Activated T-cell treated with anti-CD3 and anti-CD28 coated beads, Interleukin-2, amount 50 U/mL, for 4 hours (primary cell): ENCODE data around the gene SRSF4. TPM values are rescaled to one million over a fixed set of nuclear protein-coding genes. Genes with fewer than 3 reads are reported as not detected.
"Not testable (repeated sequence)": the region's sequence is repeated elsewhere in the genome, so short reads cannot be mapped to it uniquely, and the experiment has no call there.

Experiments used
- ATAC-seq, 2 donors: fragments of 200-7000 bp; cut with Tn5 transposase; one replicate each; pipeline ENCODE4 v1.10.0; 2021
- DNase-seq: peaks from one replicate; pipeline ENCODE4 v3.0.0-alpha.2; 2020
- H3K27me3 Mint-ChIP-seq: one replicate; pipeline ENCODE4 v1.8.0; 2021; ENCODE audit warnings: low read depth, mixed read lengths
- H3K36me3 Mint-ChIP-seq: one replicate; pipeline ENCODE4 v1.8.0; 2022; ENCODE audit warnings: mixed read lengths; ENCODE audit not compliant: insufficient read depth
- H3K4me1 Mint-ChIP-seq: one replicate; pipeline ENCODE4 v1.8.0; 2021; ENCODE audit warnings: low read depth, mixed read lengths
- H3K4me3 Mint-ChIP-seq: one replicate; pipeline ENCODE4 v1.8.0; 2021; ENCODE audit warnings: mild to moderate bottlenecking, moderate library complexity, mixed read lengths
- H3K9me3 Mint-ChIP-seq: one replicate; pipeline ENCODE4 v1.8.0; 2021; ENCODE audit warnings: mixed read lengths
- total RNA-seq, 3 donors: library from RNA; stranded (reverse); gene quantifications; one replicate each; pipeline ENCODE4 v1.2.1, GENCODE V29; 2021

SRSF4 gene
- total RNA-seq, 3 donors from 2014 or later, result 104 to 109 (median 106) TPM

DNA sequence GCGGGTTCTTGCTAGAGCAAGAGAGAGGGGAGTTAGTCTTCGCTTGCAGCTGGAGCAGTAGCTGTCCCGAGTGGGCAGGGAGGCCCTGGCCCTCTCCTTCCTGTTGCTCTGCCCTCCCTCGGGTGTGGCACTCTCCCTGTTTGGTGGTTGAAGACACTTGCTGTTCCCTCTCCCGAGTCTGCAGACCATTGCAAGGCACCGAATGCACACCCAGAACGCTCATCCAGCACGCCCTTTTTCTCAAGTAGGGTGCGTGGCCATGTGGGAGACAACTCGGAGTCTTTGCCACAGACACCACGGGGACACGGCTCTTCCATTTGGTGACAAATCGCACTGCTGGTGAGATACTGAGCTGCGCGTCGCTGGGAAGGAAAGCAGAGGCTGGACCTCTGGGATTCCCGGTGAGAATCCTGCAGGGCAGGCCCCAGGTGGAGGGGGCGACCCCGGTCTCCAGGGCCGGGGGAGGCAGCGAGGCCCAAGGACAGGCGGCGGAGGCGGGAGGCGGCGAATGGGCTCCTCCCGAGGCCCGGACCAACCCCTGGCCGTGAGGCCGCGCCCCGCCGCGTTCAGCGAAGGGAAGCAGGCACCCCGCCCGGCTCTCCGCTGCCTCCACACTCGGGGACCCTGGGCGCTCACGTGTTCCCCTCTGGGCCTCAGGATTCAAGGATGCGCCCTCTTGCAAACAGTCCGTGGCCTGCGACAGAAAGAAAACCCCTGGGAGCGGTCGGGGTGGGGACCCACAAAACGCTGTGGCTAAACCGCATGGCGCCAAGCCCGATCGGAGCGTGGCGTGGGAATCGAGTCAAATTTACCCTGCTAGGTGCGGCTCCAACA lies 47.6 kb downstream of the SRSF4 start:
- Mint-ChIP-seq H3K36me3 (no peaks in the 10 kb centered on the region), H3K4me3 (no peak overlapping the region), H3K4me1 (no peaks in the 10 kb centered on the region), H3K9me3 (no peaks in the 10 kb centered on the region), H3K27me3 (peaks cover 12% of the 10 kb centered on the region)
- ATAC-seq (peak; percentile 38 to 69), DNase-seq (no peak)

DNA sequence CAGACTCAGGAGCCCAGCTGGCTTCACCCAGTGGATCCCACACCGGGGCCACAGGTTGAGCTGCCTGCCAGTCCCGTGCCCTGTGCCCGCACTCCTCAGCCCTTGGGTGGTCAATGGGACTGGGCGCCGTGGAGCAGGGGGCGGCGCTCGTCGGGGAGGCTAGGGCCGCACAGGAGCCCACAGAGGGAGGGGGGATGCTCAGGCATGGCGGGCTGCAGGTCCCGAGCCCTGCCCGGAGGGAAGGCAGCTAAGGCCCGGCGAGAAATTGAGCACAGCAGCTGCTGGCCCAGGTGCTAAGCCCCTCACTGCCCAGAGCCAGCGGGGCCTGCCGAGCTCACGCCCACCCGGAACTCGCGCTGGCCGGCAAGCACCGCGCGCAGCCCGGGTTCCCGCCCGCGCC lies 50.6 kb downstream of the SRSF4 start:
- not testable (repeated sequence) for DNase-seq, H3K4me1 Mint-ChIP-seq, ATAC-seq, H3K4me3 Mint-ChIP-seq, H3K9me3 Mint-ChIP-seq, H3K36me3 Mint-ChIP-seq
- peaks cover 14% of the 10 kb centered on the region for H3K27me3 Mint-ChIP-seq

DNA sequence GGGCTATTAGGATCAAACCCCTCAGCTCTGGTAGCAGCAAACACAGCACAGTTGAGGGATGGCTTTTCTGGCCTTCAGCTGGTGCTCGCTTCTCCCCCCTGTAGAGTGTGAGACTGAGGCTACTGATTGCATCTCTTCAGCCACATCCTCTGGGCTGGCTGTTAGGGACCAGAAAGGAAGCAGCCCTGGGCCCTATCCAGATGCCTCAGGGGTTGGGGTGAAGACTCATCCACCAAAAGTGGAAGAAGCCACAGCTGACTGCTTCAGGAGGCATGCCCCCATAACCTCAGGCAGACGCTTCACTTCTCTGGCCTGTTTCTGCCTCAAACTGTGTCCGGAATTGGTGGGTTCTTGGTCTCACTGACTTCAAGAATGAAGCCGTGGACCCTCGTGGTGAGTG lies 51.8 kb downstream of the SRSF4 start:
- H3K9me3 Mint-ChIP-seq, result no peaks in the 10 kb centered on the region
- H3K27me3 Mint-ChIP-seq, result peaks cover 21% of the 10 kb centered on the region
- H3K36me3 Mint-ChIP-seq, result no peaks in the 10 kb centered on the region
- peaks cover 2% of the 10 kb centered on the region for H3K4me1 Mint-ChIP-seq
- ATAC-seq (no peak), DNase-seq (no peak)
- no peak overlapping the region for H3K4me3 Mint-ChIP-seq

DNA sequence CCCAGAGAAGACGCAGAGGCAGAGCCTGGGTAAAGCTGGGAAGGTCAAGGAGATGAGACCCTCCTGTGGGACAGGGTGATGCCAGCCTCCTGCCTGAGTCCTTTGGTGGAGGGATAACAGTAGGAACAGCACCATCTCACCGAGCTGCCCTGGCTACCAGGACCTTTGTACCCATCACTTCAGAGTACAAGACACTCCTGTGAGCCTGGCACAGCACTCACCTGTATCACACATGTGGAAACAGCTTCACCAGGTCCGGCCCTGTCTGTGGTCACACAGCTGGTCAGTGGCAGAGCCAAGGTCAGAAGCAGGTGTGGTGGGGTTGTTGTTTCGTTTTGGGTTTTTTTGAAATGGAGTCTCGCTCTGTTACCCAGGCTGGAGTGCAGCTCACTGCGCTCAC lies 53.0 kb downstream of the SRSF4 start:
- Mint-ChIP-seq H3K9me3 (no peaks in the 10 kb centered on the region), H3K27me3 (peaks cover 18% of the 10 kb centered on the region), H3K4me1 (peaks cover 2% of the 10 kb centered on the region), H3K36me3 (no peaks in the 10 kb centered on the region), H3K4me3 (no peak overlapping the region)
- ATAC-seq, result no peak
- DNase-seq, result no peak

DNA sequence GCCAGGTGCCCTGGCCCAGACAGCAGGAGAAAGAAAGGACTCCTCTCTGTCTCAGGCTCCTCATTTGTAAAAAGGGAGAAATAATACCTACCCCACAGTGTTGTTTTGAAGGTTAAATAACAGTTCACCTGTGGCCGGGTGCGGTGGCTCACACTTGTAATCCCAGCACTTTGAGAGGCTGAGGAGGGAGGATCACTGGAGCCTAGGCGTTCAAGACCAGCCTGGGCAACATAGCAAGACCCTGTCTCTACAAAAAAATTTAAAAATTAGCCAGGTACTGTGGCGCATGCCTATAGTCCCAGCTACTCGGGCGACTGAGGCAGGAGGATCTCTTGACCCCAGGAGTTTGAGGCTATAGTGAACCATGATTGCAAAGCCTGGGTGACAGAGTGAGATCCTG lies 55.5 kb downstream of the SRSF4 start:
- no peaks in the 10 kb centered on the region for H3K36me3 Mint-ChIP-seq
- peaks cover 17% of the 10 kb centered on the region for H3K27me3 Mint-ChIP-seq
- no peaks in the 10 kb centered on the region for H3K9me3 Mint-ChIP-seq
- H3K4me1 Mint-ChIP-seq, result peaks cover 5% of the 10 kb centered on the region
- peak overlapping the region; percentile 79 for H3K4me3 Mint-ChIP-seq
- ATAC-seq, result no peak
- DNase-seq, result no peak

DNA sequence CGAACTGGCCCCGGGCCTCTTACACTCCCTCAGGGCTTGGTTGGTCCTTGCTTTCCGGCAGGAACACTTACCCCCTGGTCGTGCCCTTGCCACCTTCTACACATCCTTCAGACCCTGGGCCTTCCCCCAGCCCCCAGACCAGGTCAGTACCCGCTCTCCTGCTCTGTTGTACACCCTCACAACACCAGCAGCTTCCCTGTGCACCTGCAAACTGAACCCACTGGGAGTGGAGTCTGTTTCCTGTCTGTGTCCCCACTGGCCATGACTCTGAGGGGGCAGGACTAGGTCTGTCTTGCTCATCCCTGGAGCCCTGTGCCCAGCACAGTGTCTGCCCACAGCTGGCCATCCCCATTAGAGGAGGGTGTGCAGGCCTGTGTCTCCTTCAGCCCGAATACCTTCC lies 55.9 kb downstream of the SRSF4 start:
- Mint-ChIP-seq H3K4me1 (peaks cover 5% of the 10 kb centered on the region), H3K9me3 (no peaks in the 10 kb centered on the region), H3K27me3 (peaks cover 19% of the 10 kb centered on the region), H3K36me3 (no peaks in the 10 kb centered on the region), H3K4me3 (peak overlapping the region; percentile 79)
- no peak for DNase-seq
- no peak for ATAC-seq

DNA sequence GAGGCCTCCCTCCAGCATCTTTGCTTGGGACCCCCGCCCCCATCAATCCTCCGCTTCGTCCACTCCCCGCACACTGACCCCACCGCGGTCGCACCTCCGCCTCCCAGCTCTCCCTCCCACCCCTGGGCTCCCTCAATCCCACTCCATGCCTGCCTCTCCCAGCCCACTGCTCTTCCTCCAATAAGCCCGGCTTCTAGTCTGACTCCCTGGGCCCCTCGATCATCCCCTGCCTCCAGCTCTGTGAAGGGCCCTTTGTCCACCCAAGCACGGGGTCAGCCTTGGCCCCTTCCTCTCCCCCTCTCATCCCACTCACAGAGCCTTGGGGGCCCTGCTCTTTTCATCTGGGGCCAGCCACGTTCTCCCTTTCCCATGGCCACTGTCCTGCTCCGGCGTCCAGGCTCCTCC lies 56.5 kb downstream of the SRSF4 start:
- Mint-ChIP-seq H3K36me3 (no peaks in the 10 kb centered on the region), H3K27me3 (peaks cover 23% of the 10 kb centered on the region)
- ATAC-seq, result no peak

DNA sequence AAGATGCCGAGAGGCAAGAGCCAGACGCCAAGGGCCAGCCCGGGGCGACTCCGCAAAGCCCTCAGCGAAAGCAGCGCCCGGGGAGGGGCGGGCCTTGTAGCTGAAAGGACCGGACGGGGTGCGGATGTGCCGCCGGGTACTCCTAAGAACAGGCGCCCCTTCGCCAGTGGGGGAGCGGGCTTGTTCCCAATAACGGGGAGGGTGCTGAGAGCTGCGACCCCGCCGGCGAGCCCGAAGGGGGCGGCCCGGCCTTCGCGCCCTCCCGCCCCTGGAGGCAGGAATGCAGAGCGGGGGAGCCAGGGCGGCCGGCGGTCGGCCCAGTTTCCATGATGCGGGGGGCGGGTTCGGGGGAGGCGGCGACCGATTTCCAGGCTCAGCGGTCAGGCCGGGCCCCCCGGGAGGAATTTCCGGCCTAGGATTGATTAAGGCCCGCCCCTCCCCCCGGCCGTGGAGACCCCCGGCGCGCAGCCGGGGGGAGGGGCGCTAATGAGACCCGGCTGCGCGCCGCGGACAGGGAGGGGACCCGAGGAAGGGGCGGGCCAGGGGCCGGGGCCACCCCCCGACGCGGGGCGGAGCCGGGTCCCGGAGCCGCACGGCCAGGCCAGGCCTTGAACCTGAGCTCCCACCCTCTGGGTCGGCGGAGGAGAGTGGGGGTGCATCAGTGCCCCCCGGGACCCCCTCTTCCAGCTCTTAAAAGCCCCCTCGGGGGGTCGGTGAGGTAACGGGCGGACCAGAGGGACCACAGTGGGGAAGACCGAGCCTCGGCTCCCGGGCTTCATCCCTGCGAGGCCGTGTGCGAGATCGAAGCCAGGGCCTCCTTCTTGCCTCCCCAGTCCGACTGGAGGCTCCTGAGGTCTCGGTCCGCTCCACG lies 57.1 kb downstream of the SRSF4 start:
- Mint-ChIP-seq H3K9me3 (no peaks in the 10 kb centered on the region), H3K4me1 (peaks cover 5% of the 10 kb centered on the region), H3K4me3 (peak overlapping the region; percentile 79), H3K36me3 (peaks cover 2% of the 10 kb centered on the region), H3K27me3 (peaks cover 23% of the 10 kb centered on the region)
- DNase-seq (peak; percentile 40), ATAC-seq (peak; percentile 61 to 68)

More for the DNA sequence above, 56.5 kb downstream of the SRSF4 start:
- Mint-ChIP-seq H3K9me3 (no peaks in the 10 kb centered on the region), H3K4me3 (peak overlapping the region; percentile 79), H3K4me1 (peaks cover 5% of the 10 kb centered on the region)
- DNase-seq, result no peak

DNA sequence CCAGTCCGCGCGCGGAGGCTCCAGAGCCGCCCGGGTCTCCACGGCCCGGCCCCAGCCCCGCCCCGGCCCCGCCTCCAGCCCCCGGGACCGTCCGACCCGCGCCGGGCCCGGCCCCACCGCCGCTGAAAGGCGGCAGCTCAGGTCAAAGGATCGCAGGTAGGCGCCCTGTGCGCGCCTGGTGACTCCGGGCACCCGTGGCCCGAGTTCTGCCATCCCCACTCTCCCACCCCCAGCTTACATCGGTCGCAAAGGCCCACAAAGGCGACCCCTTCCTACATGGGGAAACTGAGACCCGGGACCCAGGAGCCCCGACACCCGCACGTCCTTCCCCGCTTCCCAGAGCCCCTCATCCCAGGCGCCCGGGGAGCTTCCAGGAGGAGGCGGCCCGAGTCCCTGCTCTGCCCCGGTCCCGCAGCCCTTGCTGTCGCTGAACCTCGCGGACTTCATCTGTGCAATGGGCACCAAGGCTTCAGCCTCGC lies 57.8 kb downstream of the SRSF4 start, which contains the start of gene TMEM200B:
TSS of gene TMEM200B (minus strand) at position 17 of the 479 bp plus-strand sequence. CDS start 2,075 bp downstream, outside the sequence.
- H3K4me3 Mint-ChIP-seq, result peak within 1 kb of the TSS; percentile 78

DNA sequence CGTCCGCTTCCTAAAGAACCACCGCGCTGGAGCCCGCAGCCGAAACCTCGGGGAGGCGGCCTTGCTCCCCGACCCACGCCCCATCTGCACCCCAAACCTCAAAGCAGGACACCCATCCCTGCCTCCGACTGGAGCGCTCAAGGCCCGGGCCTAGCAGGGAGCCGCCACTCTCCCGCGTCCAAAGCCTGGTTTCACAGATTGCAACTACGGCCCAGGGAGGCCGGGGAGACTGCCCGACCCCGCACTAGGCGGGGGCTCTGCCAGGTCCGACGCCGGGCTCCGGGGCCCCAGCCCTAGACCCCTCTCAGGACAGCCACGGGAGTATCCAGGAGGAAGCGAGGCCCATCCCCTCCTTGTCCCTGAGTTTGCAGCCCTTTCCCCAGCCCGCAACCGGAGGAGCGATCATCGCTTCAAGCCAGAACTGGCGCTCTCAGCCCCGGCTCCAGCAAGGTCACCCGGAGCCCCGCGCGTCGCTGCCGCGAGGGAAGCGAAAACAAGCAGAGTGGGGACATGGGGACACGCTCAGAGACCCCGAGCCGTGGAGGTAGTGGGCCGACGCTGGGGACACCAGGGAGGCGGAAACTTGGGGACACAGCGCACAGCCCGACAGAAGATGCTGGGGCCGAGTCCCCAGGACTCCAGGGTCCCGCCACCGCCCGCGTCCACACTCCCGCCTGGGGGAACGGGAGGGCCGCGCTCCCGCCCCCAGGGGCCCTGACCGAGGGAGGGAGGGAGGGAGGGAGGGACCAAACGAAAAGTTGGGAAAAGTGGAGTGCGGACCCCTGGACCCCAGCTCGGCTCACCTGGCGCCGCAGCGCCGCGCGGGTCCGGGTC lies 58.4 kb downstream of the SRSF4 start:
- H3K4me3 Mint-ChIP-seq, result peak overlapping the region; percentile 76
- ATAC-seq (peak in 1 of 2 donors; percentile 2), DNase-seq (no peak)
- peaks cover 7% of the 10 kb centered on the region for H3K36me3 Mint-ChIP-seq
- H3K4me1 Mint-ChIP-seq, result peaks cover 5% of the 10 kb centered on the region
- peaks cover 23% of the 10 kb centered on the region for H3K27me3 Mint-ChIP-seq
- H3K9me3 Mint-ChIP-seq, result no peaks in the 10 kb centered on the region

More for the DNA sequence above, 57.8 kb downstream of the SRSF4 start, which contains the start of gene TMEM200B:
- Mint-ChIP-seq H3K36me3 (peaks cover 2% of the 10 kb centered on the region), H3K9me3 (no peaks in the 10 kb centered on the region), H3K4me1 (peaks cover 5% of the 10 kb centered on the region), H3K27me3 (peaks cover 23% of the 10 kb centered on the region)
- DNase-seq (no peak), ATAC-seq (peak; percentile 13 to 14)

DNA sequence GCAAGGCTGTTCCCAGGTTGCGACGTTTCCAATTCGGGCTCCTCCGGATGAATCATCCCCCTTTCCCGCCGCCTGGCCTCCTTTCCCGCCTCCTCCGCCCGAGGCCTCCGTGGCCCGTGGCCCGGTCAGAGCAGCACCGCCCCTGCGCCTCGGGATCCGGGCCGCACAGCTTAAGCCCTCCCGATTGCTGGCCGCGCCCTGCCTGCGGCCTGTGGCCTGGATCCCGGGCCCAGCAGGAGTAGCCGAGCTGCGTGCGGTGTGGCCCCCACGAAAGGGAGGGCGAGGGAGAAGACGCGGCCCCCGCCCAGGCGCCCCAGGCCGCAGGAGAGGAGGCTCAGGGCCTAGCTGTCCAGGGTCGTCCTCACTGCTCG lies 59.0 kb downstream of the SRSF4 start:
- Mint-ChIP-seq H3K4me1 (peaks cover 5% of the 10 kb centered on the region), H3K4me3 (peak overlapping the region; percentile 76), H3K36me3 (peaks cover 9% of the 10 kb centered on the region), H3K27me3 (peaks cover 23% of the 10 kb centered on the region), H3K9me3 (no peaks in the 10 kb centered on the region)
- no peak for DNase-seq
- ATAC-seq, result no peak

DNA sequence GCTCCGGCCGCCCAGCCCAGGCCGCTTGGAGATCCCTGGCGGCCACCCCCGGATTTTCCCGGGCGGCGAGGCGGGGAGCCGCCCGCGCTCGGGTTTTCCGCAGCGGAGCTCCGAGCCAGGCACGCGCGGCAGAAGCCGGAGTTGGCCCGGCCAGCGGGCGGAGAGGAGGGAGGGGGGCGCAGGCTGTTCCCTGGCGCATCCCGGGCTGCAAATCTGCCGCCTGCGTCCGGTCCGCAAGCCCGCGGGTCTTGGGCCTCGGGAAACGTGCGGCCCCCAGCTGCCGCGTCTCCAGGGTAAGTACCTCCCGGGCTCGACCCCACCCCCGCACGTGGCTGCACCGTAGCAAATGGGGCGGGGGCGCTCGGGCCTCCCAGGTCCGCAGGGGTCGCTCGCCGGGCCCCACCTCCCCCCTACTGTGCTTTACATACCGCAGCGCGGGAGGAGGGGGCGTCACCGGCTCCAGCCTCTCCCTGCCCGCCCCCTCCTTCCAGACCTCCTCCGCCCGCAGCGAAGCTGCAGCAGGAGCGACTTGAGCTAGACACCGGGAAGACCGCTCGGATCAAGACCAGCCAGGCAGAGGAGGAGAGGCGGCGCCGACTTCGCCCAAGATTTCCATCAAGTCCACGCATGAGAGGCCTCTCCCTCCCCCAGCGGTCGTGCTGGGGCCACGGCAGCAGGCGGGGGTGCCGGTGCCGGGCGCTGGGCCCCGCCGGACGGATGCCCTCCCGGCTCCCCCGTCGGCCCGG lies 59.6 kb downstream of the SRSF4 start:
- Mint-ChIP-seq H3K27me3 (peaks cover 23% of the 10 kb centered on the region), H3K9me3 (no peaks in the 10 kb centered on the region), H3K4me1 (peaks cover 5% of the 10 kb centered on the region), H3K4me3 (peak overlapping the region; percentile 54), H3K36me3 (peaks cover 14% of the 10 kb centered on the region)
- no peak for ATAC-seq
- DNase-seq, result no peak

DNA sequence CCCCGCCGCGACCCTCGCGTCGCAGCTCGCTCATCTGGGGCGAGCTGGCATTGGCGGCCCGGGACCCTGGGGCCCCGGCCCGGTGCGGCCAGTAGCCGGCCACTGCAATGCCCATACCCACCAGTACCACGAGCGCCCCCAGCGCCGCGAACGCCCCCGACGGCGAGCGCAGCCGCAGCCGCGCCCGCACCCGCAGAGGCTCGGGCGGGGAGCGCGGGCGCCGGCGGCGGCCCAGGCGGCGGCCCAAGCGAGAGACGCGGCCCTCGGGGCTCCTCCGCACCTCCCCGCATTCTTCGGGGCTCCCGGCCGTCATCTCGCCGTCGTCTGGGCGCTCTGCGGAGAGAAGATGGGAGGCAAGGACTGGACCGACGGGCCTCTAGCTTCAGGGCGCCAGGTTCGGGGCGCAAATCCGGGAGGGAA lies 60.2 kb downstream of the SRSF4 start:
- Mint-ChIP-seq H3K27me3 (peaks cover 23% of the 10 kb centered on the region), H3K4me1 (peaks cover 5% of the 10 kb centered on the region), H3K36me3 (peaks cover 16% of the 10 kb centered on the region), H3K4me3 (peak overlapping the region; percentile 40), H3K9me3 (no peaks in the 10 kb centered on the region)
- ATAC-seq, result peak; percentile 9
- DNase-seq, result no peak
